Type B pancreatic cell (in vitro differentiated cells): ENCODE results near the gene ZNF107. TPM values are rescaled to one million over a fixed set of nuclear protein-coding genes. Genes with fewer than 3 reads are reported as not detected.

ENCODE experiments used
- DNase-seq: peaks from one replicate; pipeline ENCODE4 v3.0.0; 2021; ENCODE audit warnings: mixed read lengths; ENCODE audit not compliant: unreplicated experiment; ENCODE audit errors: extremely low spot score
- H3K27ac Mint-ChIP-seq: 2 replicates; pipeline ENCODE4 v1.8.0; 2021; ENCODE audit warnings: mild to moderate bottlenecking, mixed read lengths
- H3K27me3 Mint-ChIP-seq: 2 replicates; pipeline ENCODE4 v1.8.0; 2021; ENCODE audit warnings: mixed read lengths
- H3K36me3 Mint-ChIP-seq: 2 replicates; pipeline ENCODE4 v1.8.0; 2021; ENCODE audit warnings: mixed read lengths
- H3K4me1 Mint-ChIP-seq: one replicate; pipeline ENCODE4 v1.8.0; 2021; ENCODE audit warnings: mixed read lengths; ENCODE audit not compliant: unreplicated experiment
- H3K4me3 Mint-ChIP-seq: 2 replicates; pipeline ENCODE4 v1.8.0; 2021; ENCODE audit warnings: mild to moderate bottlenecking, mixed read lengths
- H3K9me3 Mint-ChIP-seq: 2 replicates; pipeline ENCODE4 v1.8.0; 2021; ENCODE audit warnings: mixed read lengths
- CTCF ChIP-seq: fragments of 200-600 bp; sonication (generic); conservative IDR thresholded peaks from 2 replicates; pipeline ENCODE4 v1.5.0; 2021; ENCODE audit warnings: antibody characterized with exemption, mild to moderate bottlenecking
- microRNA-seq: library from miRNA; unstranded; fragments of <30 nt; microRNA quantifications from one replicate; pipeline ENCODE4, GENCODE V29; 2020
- total RNA-seq: library from RNA; stranded (reverse); gene quantifications from 2 replicates; pipeline ENCODE4 v1.2.1, GENCODE V29; 2021; ENCODE audit warnings: low replicate concordance

ZNF107 gene
- total RNA-seq, 1 donor from 2014 or later: 11.8 TPM

GRCh38 chr7:64758151-64758550, 92.2 kb downstream of the ZNF107 start:
- H3K36me3 Mint-ChIP-seq: no peaks in the 10 kb centered on the region
- no peak overlapping the region for H3K27ac Mint-ChIP-seq
- no peaks in the 10 kb centered on the region for H3K27me3 Mint-ChIP-seq
- no peaks in the 10 kb centered on the region for H3K4me1 Mint-ChIP-seq
- no peak for DNase-seq
- TF ChIP-seq CTCF: no peak
- H3K9me3 Mint-ChIP-seq: peaks cover 3% of the 10 kb centered on the region
- no peak overlapping the region for H3K4me3 Mint-ChIP-seq

Small RNAs within 50 kb of the gene (microRNA-seq; reads per million reads assigned to microRNA genes)
- 1.1 reads per million for gene MIR6839

Other genes starting within 250 kb of the ZNF107 start
- 5.5 and 15.9 TPM in 2 replicates for gene ZNF680, start 103.1 kb upstream of the ZNF107 start, total RNA-seq
- gene ZNF138, start 128.3 kb downstream of the ZNF107 start, total RNA-seq: 9.4 and 11.6 TPM in 2 replicates
- gene ZNF273, start 237.1 kb downstream of the ZNF107 start, total RNA-seq: 6.2 and 9.3 TPM in 2 replicates